GM12878 (cell line): ENCODE data around the gene CDH20.

Source experiments
- BACH1 ChIP-seq: fragments of 450-650 bp; IDR thresholded peaks from 2 replicates; pipeline ENCODE4 v1.6.1; 2017; ENCODE audit warnings: mild to moderate bottlenecking, borderline replicate concordance
- CBFB ChIP-seq: IDR thresholded peaks from 2 replicates; pipeline ENCODE4 v1.6.1; 2016; ENCODE audit warnings: antibody characterized with exemption, low read depth
- CBX5 ChIP-seq: sonication (generic); IDR thresholded peaks from 2 replicates; pipeline ENCODE4 v1.6.1; 2016; ENCODE audit warnings: low read depth, moderate library complexity, mild to moderate bottlenecking, inconsistent platforms
- RFX5 ChIP-seq: IDR thresholded peaks from 2 replicates; pipeline ENCODE4 v1.6.1; 2011; ENCODE audit warnings: low read depth, low read length, improper control_type of control experiment
- SUPT20H ChIP-seq: IDR thresholded peaks from 2 replicates; pipeline ENCODE4 v1.6.1; 2011; ENCODE audit warnings: low read depth, mild to moderate bottlenecking, low read length, moderate library complexity, borderline replicate concordance; ENCODE audit not compliant: control insufficient read depth
- ZNF274 ChIP-seq: IDR thresholded peaks from one replicate; pipeline ENCODE4 v1.8.0; 2011; ENCODE audit not compliant: insufficient read length, insufficient read depth

DNA sequence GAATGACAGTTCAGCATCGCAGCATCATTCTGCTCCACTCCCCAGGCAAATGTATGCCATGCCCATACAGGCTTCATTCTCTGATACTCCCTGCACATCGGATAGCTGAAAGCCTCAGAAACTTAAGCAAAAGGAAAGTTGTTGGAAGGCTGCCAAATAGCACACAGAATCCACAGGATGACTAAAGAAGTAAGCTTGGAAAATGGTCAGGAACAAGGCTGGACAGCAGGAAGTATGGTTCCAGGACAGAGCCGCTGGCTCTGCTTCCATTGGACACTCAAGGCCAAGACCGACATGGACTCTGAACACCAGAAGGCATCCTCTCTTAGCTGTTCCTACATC is 256.5 kb downstream of the CDH20 start:
- TF ChIP-seq ZNF274 (no peak), BACH1 (no peak), CBFB (no peak), SUPT20H (no peak), CBX5 (no peak), RFX5 (no peak)
